ENCODE results near the gene TXNRD3.

DNA sequence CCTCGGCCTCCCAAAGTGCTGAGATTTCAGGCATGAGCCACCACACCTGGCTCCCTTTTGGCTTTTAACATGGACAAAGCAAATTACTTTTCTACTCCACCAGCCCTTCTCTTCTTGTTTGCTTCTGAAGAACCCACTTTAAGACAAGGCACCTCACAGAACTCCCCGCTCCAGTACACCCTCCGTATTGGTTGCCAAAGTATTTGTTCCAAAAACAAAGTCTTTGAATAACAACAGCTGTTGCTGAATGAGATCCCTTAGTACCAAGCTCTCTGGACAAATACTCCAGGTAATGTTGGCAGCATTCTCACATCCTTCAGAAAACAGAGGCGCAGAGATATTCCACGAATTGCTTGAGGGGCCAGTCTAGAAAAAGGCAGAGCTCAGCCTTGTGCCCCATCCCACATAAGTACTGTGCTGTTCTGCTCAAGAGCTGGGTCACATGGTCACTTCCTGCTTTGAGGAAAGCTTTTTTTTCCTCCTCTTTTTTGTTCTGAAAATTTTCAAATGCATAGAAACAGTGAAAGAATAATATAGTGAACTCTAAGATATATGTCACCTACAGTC, 41.9 kb upstream of the TXNRD3 start:
- TF ChIP-seq, protein P1, sequence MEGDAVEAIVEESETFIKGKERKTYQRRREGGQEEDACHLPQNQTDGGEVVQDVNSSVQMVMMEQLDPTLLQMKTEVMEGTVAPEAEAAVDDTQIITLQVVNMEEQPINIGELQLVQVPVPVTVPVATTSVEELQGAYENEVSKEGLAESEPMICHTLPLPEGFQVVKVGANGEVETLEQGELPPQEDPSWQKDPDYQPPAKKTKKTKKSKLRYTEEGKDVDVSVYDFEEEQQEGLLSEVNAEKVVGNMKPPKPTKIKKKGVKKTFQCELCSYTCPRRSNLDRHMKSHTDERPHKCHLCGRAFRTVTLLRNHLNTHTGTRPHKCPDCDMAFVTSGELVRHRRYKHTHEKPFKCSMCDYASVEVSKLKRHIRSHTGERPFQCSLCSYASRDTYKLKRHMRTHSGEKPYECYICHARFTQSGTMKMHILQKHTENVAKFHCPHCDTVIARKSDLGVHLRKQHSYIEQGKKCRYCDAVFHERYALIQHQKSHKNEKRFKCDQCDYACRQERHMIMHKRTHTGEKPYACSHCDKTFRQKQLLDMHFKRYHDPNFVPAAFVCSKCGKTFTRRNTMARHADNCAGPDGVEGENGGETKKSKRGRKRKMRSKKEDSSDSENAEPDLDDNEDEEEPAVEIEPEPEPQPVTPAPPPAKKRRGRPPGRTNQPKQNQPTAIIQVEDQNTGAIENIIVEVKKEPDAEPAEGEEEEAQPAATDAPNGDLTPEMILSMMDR (IDR thresholded peaks at IDR 0.05; ENCODE audit: low read depth, low read length, poor library complexity, severe bottlenecking), result no peak
- no peak for TF ChIP-seq EZH2phosphoT487 (IDR thresholded peaks at IDR 0.05; ENCODE audit: borderline replicate concordance, low read length)

Measured in DOHH2 (cell line).